WTC11 (cell line): ENCODE measurements around the gene INF2.

ENCODE experiments used
- IRF2 ChIP-seq: sonication (generic); formaldehyde crosslinking; IDR thresholded peaks from 2 replicates; pipeline ENCODE4 v1.8.0; 2022; ENCODE audit warnings: low read depth, missing genetic modification reagents, borderline replicate concordance
- JUN ChIP-seq: sonication (generic); formaldehyde crosslinking; IDR thresholded peaks from 2 replicates; pipeline ENCODE4 v1.8.0; 2023; ENCODE audit warnings: mild to moderate bottlenecking, missing genetic modification reagents
- NR1H2 ChIP-seq: sonication (generic); formaldehyde crosslinking; IDR thresholded peaks from 2 replicates; pipeline ENCODE4 v1.9.0; 2021; ENCODE audit warnings: mild to moderate bottlenecking, moderate library complexity, missing genetic modification reagents
- TF ChIP-seq, protein P1 (sequence below): fragments of 200-600 bp; IDR thresholded peaks from 2 replicates; pipeline ENCODE4 v1.8.0; 2022; ENCODE audit warnings: antibody characterized with exemption
- TF ChIP-seq, protein P2 (sequence below): sonication (generic); formaldehyde crosslinking; IDR thresholded peaks from 2 replicates; pipeline ENCODE4 v1.8.0; 2022; ENCODE audit warnings: mild to moderate bottlenecking, missing genetic modification reagents
- TF ChIP-seq, protein P3 (sequence below): sonication (generic); formaldehyde crosslinking; IDR thresholded peaks from 2 replicates; pipeline ENCODE4 v1.8.0; 2023; ENCODE audit warnings: missing genetic modification reagents, mild to moderate bottlenecking, borderline replicate concordance

DNA sequence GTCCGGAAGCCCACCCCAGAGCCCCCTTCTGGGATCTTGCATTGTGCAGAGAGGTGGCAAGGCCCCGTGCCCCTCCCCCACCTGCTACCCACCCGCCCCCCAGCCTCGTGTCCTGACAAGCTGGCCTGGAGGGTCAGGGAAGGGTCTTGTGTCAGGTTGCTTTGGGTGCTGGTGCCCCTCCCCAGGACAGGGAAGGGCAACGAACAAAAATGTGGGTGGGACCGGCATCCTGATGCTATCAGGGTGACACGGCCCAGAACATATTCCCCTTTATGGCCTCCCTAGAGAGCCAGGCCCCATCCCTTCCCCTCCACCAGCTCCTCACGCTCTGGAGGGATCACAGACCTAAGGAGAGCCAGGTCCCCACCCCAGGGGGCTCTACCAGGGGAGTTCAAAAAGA lies 46.1 kb upstream of the INF2 start:
- TF ChIP-seq, protein P1, sequence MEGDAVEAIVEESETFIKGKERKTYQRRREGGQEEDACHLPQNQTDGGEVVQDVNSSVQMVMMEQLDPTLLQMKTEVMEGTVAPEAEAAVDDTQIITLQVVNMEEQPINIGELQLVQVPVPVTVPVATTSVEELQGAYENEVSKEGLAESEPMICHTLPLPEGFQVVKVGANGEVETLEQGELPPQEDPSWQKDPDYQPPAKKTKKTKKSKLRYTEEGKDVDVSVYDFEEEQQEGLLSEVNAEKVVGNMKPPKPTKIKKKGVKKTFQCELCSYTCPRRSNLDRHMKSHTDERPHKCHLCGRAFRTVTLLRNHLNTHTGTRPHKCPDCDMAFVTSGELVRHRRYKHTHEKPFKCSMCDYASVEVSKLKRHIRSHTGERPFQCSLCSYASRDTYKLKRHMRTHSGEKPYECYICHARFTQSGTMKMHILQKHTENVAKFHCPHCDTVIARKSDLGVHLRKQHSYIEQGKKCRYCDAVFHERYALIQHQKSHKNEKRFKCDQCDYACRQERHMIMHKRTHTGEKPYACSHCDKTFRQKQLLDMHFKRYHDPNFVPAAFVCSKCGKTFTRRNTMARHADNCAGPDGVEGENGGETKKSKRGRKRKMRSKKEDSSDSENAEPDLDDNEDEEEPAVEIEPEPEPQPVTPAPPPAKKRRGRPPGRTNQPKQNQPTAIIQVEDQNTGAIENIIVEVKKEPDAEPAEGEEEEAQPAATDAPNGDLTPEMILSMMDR = no peak
- TF ChIP-seq IRF2 = no peak
- no peak for TF ChIP-seq NR1H2 (CRISPR knock-in tag)
- TF ChIP-seq JUN (CRISPR knock-in tag) = no peak
- TF ChIP-seq, protein P2, sequence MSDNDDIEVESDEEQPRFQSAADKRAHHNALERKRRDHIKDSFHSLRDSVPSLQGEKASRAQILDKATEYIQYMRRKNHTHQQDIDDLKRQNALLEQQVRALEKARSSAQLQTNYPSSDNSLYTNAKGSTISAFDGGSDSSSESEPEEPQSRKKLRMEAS (CRISPR knock-in tag) = no peak
- TF ChIP-seq, protein P3, sequence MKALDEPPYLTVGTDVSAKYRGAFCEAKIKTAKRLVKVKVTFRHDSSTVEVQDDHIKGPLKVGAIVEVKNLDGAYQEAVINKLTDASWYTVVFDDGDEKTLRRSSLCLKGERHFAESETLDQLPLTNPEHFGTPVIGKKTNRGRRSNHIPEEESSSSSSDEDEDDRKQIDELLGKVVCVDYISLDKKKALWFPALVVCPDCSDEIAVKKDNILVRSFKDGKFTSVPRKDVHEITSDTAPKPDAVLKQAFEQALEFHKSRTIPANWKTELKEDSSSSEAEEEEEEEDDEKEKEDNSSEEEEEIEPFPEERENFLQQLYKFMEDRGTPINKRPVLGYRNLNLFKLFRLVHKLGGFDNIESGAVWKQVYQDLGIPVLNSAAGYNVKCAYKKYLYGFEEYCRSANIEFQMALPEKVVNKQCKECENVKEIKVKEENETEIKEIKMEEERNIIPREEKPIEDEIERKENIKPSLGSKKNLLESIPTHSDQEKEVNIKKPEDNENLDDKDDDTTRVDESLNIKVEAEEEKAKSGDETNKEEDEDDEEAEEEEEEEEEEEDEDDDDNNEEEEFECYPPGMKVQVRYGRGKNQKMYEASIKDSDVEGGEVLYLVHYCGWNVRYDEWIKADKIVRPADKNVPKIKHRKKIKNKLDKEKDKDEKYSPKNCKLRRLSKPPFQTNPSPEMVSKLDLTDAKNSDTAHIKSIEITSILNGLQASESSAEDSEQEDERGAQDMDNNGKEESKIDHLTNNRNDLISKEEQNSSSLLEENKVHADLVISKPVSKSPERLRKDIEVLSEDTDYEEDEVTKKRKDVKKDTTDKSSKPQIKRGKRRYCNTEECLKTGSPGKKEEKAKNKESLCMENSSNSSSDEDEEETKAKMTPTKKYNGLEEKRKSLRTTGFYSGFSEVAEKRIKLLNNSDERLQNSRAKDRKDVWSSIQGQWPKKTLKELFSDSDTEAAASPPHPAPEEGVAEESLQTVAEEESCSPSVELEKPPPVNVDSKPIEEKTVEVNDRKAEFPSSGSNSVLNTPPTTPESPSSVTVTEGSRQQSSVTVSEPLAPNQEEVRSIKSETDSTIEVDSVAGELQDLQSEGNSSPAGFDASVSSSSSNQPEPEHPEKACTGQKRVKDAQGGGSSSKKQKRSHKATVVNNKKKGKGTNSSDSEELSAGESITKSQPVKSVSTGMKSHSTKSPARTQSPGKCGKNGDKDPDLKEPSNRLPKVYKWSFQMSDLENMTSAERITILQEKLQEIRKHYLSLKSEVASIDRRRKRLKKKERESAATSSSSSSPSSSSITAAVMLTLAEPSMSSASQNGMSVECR (CRISPR knock-in tag) = no peak
